CD4-positive, alpha-beta T cell treated with Interleukin-1 beta for 1 hour (primary cell): ENCODE measurements around the gene WWOX.

Experiments
- DNase-seq, 2 donors: peaks; one replicate each; pipeline ENCODE4 v3.0.0-alpha.2; 2020 to 2022

Gene WWOX

DNA sequence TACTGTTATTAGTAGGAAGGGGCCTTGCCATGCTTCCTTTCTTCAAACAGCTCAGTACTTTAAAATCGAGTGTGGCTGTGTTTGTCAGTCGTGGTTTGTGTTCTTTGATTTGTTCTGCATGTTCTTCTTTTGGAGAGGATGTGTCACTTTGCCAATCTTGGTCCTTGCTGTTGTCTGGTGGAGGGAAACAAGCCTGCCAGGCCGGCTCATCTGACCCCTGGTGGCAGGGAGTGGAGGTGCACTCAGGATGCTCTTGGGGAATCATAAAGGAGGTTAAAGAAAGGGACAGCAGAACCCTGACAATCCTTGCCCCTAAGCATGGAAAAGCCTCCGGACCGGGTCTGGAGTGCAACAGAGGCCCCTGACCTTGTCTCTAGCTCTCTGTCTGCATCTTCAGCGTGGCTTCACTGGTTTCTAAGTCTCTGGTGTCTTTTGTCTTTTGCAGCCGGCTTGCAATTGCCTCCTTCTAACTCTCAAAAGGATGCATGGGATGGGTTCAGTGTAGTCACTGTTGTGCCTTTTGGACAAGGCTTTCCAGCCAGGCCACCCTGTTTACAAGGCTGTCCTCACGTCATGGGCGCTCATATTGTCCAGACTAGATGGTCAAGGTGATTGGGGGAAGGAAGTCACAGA lies 135.8 kb downstream of the WWOX start:
- DNase-seq, result peak; percentile 51 to 58

DNA sequence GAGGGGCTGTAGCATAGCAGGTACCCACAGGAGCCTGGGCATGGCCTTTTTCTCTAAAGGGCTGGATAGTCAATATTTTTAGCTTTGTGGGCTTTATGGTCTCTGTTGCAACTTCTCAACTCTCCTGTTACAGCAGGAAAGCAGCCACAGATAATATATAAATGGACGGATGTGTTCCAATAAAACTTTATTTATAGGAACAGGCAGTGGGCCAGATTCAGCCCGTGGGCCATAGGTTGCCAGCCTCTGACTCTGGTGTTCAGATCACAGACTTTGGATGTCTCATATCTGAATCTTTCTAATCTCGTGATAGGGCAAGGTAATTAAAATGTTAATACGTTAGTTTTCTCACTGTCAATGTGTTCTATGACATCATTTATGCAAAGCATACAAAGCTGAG lies 136.4 kb downstream of the WWOX start:
- DNase-seq, result no peak

DNA sequence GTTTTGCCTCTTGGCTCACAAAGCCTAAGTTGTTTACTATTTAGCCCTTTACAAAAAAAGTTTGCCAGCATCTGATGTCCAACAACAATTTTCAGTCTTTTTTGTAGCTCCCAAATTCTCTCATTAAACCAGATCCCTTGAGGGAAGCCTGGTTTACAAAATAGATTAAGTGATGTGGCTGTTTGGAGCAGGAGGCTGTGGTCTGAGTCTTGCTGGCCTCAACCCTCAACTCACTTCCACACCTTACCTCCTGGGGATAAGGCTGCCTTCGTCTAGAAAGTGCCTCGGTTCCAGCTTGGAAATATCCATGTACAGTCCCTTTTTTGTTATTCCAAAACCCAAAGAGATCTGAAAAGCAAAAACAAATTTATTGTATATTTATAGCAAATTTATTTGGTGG lies 138.4 kb downstream of the WWOX start:
- no peak for DNase-seq

DNA sequence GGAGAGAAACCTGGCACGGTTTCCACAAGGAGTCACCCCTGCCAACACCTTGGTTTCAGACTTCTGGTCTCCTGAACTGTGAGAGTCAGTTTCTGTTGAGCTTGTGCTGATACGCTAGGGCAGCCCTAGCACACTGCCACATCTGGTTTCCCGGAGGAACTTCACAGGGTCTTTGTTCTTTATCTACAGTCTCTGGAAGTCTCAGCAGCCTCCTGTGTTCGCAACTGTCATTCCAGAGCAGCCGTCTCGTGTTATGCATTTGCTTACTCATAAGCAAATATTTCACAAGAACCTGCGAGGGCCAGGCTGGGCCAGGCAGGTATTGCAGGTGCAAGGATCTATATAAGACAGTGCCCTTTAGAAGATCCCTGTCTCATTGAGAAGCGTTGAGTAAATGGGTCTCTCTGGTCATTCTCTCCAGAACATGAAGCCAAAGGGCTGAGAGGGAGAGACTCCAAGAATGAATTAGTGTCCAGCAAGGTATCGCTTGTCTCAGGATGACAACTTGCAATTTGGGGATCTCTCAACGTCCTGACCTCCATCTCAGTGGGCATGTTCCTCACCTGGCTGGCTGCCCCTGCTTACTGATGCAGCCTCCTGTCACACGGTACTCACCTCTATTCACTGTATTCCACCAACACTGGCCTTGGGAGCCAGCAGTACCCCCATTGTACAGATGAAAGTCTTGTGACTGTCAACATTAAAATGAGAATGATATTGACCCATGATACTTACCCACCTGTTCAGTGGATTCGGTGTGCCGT lies 141.2 kb downstream of the WWOX start:
- no peak for DNase-seq

DNA sequence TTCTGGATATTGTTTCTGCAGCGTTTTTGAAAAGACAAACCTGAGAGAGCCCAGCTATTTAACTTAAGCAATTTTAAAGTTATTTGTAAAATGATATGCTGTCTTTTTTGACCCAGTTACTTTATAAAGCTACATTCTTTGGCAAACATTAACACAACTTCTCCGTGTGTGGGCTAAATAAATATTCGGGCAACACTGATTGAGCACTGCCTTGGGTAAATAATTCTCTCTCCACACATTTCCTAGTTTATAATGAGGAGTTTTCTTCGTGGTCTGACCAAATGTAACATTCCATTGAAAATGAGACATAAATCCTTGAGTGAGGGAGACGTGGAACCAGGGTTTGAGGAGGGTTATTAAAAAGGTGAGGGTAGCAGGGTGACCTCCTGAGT lies 142.8 kb downstream of the WWOX start:
- DNase-seq, result no peak

DNA sequence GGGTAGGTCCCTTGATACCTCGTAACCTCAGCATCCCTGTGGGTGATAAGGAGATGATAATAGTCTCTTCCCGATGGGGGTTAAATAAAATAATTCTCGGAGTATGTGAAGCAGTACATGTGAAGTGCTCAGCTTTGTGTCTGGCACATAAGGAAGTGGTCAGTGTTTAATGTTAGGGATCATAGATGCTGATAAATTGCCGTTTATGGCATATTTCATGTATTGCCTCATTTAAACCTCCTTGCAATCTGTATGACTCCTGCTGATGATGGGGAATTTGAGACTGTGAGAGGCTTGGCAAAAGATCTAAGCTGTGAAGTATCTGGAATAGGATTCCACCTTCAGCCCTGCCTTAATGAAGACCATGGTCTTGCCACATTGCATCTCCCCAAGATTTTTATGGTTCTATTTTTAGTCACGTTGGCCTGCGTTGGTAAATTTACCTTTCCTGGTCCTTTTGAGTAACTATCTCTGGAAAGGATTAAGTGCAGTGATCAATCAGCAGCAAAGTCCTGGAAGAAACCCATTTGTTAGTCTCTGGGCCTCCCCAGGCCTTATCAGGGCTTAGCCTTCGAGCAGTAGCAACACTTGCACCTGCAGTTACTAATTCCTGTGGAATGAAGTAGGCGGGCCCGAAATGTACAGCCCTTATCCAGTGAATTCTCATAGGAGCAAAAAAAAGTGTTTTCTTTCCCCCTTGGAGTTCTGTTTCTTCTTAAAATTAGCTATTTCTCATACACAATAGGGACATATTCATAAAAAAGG lies 144.9 kb downstream of the WWOX start:
- no peak for DNase-seq

DNA sequence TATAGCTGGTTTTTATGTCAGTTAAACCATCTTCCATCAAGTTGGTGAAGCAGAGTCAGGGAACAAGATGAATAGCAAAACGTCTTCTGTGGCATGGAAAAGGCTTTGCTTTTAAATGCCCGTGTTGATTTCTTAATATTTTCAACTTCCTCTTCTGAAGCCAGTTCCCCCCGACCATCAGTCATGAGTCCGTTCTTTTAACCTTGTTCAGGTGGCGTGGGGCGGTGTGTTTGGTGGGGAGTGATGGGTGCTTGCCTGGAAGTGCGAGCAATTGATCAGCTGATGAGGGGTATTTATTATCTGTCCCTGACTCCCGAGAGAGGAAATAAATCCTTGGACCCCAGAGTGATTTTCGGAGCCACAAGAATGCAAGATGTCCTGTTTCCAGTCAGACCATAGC lies 147.1 kb downstream of the WWOX start:
- no peak for DNase-seq

DNA sequence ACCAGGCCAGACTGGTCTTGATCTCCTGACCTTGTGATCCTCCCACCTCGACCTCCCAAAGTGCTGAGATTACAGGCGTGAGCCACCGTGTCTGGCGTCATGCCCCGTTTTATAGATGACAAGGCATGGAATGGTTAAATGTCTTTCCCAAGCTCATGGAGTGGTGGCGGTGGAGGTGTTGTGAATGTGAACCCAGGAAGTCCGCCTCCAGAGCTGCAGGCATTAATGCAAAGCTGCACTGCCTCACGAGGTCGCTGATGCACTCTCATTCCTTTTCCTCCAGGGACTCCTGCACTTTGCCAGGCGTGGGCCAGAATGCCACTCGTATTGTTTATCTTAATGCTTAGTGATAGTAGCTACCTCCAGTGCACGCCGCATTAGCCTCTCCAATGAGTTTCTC lies 149.6 kb downstream of the WWOX start:
- DNase-seq, result no peak

DNA sequence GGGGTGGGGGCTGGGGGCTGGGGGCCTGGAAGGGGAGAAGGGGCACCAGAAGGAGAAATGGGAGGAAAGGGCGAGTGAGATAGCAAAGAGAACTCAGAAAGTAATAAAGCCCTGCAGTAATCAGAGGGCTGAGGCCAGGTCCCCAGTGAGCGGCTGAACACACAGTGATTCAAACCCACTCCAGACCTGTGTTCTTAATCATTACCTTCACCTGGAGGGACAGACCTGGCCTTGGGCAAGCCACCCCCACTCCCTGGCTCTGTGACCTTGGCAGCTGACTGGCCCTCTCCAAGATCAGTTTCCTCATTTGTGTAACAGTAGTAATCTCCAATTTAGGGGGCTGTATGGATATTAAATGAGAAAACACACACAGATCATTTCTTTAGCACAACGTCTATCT lies 150.4 kb downstream of the WWOX start:
- DNase-seq, result no peak

DNA sequence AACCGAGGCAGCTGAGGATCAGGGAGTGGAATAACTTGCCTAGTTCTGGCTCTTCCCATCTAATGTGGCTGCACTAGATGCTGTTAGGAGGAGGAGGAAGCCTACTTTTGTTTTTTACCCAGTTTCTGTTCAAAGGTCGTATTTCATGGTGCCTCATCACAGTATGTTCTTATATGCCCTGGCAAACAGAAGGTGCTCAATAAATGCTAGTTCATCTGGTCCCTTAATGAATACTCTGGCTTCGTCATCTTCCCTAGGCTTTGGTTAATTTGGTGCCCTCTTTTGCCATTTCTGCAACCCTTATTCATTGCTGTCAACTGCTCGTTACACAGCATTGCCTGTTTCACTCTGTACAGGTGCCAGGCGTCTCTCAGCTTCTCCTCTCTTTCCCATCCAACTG lies 151.7 kb downstream of the WWOX start:
- DNase-seq, result no peak

DNA sequence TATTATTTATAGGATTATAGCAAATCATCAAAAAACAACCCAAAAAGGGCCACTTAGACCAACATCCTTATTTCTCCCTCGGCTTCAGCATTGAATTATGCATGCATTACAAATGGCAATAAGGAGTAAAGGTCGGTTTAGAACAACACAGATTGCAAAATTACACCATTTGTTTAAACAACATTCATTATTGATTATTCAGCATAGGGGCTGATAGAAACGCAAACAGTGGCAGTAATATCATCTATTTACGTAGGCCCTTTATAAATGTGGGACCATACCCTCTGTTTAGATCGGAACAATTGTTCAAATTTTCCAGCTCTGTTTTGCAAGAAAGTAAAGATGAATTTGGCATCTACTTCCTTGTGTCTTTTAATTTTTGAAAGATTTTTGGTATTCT lies 153.3 kb downstream of the WWOX start:
- no peak for DNase-seq

DNA sequence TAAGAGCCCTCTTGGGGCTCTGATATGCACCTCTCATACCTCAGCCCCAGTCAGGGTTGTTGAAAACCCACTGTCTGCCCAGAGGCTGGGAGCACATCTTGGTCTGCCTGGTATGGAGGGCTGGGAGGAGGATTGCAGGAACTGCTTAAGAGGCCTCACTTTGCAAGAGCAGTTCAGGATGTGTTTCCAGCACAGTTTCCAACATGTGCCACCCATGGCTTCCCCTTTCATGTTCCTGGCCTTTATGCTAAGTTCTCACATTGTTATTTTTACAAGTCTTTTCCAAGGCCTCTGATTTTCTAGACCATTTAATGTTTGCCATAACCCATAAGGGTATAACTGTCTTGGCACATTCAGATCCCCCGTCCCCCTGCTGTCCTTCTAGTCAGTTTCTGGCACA lies 155.4 kb downstream of the WWOX start:
- no peak for DNase-seq

DNA sequence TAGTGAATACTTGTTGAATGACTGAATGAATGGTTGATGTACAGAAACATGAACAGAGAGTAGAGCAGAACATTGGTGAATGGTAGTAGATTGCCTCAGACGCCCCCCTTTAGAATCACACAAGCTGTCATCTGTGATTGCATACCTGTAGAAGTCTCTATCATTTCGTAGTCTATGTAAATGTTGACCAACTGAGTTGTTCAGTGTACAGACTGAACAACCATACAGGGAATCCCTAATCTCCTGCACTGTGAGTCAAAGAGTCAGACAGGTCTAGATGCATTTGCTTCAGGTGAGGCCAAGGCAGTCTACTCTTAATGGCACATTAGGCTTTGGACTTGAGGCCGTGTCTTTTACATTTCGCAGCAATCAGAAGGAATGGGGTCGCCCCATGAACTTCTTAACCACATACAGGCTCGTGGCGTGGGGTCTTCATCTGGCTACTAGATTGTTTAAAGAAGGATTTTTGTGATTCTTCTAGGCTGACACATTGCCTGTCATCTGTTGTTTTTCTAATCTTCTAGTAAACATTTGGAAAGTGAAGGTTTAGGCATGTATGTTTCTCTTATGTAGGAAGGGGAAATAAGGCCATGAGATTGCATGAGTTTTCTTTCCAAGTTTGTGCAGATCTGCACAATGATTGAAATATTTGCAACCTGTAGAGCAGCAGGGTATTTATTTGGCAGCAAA lies 157.4 kb downstream of the WWOX start:
- DNase-seq, result no peak

DNA sequence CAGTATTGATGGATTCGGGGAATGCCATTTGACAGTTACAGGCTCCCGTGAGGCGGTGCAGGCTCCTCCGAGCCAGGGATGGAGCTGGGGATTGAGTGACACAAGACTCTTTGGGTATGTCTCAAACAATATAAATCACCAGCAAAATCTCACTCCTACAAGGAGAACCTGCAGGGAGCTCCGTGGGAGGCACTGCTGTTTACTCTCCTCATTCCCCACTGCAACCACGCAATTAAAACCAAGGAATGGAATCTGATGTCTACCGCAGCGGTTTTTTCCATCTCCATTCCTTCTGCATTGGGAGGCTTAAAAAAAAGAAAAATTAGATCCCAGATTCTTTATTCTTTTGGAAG lies 157.9 kb downstream of the WWOX start:
- no peak for DNase-seq

DNA sequence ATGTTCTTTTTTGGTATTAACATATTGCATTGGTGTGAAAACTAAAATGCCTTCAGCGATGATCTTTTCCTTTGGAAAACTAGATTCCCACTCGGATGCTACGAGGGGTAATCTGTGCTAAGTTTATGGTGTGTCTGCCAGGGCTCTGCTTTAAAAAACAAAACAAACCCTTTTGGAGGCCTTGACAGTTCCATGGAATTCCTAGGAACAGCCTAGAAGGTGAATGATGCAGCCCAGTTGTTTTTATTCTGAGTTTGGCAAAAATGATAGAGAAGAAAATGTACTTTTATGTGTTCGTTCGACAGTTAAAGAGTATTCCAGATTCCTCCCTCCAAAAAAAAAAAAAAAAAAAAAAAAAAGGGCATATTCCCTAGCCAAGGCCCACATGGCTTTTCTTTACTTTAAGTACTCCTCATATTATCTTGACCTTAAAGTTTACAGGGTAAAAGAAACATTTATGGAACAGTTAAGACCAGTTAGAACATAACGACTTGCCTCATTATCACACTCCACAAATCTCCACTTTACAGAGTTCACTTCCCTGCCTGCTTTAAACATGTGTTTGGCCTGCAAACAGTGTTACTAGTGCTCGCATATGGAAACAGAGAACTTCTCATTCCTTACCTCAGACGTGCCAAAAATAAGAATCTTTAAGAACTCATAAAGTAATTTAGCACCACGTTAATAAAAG lies 159.1 kb downstream of the WWOX start:
- DNase-seq, result no peak

DNA sequence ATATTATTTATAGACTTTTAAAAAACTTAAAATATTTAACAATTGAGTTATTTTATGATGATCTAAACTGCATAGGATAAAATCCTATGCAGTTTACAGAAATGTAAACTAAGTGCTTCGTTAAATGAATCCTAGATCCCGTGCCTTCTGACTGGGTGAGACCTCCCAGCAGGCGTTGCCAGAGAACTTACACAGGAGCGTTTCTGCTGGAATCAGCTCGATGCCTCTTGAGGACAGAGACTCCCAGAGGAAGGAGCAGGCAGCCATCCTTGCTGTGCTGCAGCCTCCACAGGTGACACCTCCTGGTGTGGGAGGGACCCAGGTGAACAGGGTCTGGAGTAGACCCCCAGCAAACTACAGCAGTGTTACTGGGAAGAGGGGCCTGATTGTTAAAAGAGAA lies 160.4 kb downstream of the WWOX start:
- no peak for DNase-seq

DNA sequence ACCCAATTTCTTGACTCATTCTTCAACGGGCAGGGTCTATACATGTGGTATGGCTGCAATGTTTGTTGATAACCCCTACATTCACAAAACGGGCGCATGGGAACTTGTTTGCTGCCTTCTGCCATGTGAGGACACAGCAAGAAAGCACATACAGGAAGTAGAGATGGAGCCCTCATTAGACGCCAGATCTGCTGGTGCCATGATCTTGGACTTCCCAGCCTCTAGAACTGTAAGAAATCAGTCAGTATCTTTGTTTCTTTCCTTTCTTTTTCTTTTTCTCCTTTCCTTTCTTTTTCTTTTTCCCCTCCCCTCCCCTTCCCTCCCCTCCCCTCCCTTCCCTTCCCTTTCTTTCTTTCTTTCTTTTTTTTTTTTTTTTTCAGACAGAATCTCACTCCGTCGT lies 165.2 kb downstream of the WWOX start:
- no peak for DNase-seq

DNA sequence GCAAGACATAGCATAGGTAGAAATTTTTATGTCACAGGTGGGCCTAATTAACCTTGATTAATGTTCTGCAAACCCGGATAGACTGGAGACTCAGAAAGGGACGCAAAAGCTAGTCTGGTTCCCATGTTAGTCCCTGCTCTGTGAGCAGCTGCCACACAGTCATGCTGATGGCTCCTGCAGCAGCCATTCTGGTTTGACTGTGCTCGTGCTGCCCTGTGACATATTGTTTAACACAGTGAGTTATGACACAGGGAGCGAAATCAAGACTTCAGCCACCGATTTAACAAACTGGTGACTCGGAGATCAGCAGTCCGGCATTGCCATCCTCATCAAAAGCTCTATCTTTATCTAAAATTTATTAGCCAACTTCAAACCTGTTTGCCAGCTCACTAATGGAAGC lies 169.8 kb downstream of the WWOX start:
- no peak for DNase-seq

DNA sequence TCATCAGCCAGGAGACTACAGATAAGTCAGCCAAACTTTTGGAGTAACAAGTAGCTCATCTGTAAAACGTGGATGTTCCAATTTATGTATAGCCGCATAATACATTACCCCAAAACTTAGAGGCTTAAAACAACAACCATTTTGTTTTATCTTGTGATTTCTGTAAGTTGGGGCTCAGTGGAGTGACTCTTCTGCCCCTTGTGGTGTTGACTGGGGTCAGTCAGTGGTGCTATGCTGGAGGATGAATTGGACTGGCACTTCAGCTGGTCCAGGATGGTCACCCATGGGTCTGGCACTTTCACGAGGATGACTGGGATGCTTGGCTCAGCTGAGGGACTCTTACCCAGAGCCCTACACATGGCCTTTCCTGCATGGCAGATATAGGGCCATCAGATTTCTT lies 172.5 kb downstream of the WWOX start:
- no peak for DNase-seq

DNA sequence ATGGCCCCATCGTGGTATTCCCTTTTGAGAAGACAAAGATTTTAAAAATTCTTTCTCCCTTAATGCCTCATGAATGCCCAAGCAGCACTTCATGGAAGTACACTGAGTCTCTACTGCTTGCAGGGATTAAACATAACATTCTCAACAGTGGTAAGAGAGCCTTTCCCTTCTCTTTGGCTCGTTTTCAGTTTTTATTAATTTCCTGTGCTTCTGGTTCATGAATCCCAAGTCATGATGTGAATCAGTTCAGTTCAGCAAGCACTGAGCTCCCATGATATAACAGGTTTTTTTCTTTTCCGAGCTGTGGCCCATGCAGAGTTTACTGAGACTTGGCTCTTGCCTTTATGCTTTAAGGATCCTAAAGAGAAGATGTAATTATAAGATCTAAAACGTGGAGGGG lies 175.3 kb downstream of the WWOX start:
- no peak for DNase-seq

DNA sequence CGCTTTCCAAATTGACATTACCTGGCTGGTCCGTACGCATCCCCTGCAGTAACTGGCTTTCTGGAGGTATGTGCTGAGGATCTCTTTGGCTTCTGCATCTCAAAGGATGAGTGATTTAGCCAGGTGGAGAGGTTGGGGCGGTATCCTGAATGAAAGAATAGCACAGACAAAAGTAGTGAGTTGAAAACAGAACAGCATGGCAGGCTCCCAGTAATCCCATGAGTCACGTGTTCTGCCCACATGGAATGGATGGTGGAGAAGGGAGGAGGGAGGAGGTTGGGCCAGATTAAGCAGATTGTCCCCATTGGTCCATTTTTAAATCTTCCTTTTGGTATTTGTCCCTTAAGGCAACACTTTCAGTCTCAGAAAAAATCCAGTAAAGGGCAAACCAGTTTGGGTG lies 176.0 kb downstream of the WWOX start:
- no peak for DNase-seq

DNA sequence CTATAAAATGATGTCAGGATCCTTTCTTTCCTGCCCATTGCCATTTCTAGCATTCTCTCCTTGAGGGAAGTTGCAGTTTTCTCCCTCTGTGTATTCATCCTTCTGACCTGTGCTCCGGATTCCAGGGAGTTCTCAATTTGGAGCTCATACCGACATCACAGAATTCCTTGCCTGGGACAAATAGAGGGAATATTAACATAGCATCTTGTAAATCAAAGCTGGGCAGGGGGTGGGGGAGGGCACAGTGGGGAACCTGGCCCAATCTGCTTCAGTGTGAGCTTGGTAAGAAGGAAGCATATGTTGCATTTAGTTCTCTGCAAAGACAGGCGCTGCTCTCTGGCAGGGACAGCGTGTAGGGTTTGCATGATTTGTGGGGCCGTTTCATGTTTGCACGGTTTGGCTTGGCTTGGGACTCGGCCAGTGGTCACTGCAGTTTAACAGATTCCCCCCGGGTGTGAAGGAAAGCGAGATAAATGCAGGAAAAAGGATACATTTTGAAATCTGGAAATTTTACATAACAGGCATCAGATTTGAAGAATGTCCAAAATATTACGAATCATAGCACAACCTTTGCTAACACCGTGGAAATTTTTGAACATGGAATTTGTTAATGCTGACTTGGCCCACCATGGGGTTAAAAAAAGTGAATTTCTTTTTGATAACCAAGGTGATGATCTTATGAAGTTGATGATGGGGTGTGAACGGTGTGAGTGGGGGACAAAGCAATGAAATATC lies 178.0 kb downstream of the WWOX start:
- no peak for DNase-seq
